Stimulated activated CD4-positive, alpha-beta T cell treated with anti-CD3 and anti-CD28 coated beads, TNF-alpha, amount 100 ng/mL, for 4 hours (primary cell): Measurements from ENCODE around the gene IGFBP3.
"Not testable (repeated sequence)": the region's sequence is repeated elsewhere in the genome, so short reads cannot be mapped to it uniquely, and the experiment has no call there.

Experiments used
- DNase-seq, 3 experiments: peaks; one replicate each; pipeline ENCODE4 v3.0.0-alpha.2; 2020; ENCODE audit warnings: low read depth in 3 of 3

Gene IGFBP3, protein sequence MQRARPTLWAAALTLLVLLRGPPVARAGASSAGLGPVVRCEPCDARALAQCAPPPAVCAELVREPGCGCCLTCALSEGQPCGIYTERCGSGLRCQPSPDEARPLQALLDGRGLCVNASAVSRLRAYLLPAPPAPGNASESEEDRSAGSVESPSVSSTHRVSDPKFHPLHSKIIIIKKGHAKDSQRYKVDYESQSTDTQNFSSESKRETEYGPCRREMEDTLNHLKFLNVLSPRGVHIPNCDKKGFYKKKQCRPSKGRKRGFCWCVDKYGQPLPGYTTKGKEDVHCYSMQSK

DNA sequence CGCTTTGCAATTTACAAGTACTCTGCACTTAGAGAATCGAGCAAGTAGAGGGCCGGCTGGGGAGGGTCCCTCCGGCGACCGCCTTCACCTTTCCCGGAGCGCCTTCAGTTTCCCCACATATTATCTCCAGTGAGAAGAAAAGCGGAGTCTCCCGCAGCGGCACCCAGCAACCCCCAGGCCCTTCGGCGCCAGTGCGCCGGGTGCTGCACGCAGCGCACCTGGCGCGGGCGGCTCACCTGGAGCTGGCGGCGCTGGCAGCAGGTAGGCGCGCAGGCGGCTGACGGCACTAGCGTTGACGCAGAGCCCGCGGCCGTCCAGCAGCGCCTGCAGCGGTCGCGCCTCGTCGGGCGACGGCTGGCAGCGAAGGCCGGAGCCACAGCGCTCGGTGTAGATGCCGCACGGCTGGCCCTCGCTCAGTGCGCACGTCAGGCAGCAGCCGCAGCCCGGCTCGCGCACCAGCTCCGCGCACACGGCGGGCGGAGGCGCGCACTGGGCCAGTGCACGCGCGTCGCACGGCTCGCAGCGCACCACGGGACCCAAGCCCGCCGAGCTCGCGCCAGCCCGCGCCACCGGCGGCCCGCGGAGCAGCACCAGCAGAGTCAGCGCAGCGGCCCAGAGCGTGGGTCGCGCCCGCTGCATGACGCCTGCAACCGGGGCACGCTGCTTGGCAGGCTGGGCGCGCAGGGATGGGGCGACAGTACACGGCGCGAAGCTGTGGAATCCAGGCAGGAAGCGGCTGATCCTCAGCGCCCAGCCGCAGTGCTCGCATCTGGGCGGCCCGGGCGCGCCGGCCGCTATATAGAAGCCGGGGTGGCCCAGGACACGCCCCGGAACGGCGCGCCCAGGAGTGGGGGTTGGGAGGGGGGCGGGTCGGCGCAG is at the start of gene IGFBP3:
IGFBP3 (minus strand) TSS at position 771 of the 879 bp plus-strand sequence; CDS start at position 639, 132 bp downstream.
- no peak for DNase-seq

DNA sequence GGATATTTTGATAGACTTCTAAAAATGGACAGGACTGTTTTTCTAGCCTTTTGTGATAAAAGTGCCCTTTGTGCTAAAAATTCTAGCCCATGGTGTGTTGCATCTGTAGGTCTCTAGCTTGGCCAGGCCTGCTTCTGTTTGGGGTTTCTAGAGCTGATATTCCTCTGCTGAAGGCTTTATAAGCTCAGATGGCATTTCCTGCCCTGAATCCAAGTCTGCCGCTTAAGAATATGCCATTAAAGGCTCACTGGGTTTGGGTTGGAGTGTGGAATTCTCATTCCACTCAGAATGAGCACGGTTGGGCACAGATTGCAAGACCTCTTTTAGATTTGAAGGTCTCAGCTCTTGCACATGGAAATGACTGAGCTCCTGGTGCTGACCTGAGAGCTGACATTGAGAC is 49.4 kb upstream of the IGFBP3 start:
- no peak for DNase-seq

DNA sequence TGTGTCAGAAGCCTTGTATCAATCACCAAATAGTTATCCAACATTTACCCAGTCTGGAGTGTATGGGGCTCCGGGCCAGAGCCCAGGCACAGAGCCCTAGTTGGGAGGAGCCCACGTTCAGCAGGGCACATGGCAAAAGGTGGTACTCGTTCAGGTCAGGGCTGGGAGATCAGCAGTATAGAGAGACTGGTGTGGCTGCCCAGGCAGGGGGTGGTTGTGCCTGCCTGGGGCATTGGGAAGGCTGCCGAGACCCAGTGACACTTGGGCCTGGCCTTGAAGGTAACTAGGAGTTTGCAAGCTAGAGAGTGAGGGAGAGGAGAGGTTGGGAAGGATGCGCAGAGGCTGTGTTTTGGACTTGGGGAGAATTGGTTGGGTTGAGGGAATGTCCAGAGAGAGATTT is 48.9 kb upstream of the IGFBP3 start:
- no peak for DNase-seq

DNA sequence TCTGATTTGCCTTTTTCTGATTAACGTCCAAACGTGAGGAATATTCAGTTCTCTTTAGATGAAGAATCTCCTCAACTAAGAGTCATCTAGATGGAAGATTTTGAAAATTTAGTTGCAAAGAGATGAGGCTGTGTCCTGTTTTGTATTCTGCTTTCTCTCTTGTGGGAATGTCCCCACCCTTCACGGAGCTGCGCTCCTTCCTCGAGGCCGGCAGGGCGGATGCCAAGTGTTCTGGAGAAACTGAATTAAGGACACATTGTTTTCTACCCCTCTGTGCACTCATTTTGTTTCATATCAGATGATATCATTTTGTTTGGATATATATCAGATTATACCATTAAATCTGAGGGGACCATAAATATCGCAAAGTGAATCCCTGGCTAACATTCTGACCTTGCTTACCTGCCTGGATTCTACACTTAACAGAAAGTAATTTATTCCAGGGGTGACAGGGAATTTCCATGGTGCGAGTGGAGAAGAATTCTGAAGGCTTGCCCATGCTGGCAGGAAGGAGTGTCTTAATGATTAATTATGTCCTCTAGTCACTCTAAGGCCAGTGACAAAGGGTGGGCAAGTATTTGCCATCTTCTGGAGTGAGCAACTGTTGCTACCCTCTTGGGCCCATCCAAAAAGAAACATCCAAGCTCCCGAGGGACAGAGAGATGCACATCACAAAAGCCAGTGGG is 47.9 kb upstream of the IGFBP3 start:
- no peak for DNase-seq

DNA sequence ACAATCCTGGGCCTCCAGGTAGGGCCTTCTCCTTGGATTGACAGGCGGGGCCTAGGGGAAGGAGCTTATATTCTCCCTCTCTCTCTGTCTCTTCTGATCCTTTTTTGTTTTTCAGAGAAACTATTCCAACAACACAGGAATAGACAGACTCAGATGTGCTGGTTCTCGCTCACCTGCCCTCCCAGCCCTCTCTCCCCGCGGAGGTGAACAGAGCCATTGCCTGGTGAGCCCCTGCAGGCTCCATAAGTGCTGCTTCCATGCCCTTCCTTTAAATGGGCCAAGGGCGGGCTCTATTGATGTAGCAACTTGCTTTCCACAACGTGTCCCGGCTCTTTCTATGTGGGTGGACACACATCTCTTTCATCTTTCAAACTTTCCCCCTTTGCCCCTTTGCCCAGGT is 47.2 kb upstream of the IGFBP3 start:
- DNase-seq = no peak

DNA sequence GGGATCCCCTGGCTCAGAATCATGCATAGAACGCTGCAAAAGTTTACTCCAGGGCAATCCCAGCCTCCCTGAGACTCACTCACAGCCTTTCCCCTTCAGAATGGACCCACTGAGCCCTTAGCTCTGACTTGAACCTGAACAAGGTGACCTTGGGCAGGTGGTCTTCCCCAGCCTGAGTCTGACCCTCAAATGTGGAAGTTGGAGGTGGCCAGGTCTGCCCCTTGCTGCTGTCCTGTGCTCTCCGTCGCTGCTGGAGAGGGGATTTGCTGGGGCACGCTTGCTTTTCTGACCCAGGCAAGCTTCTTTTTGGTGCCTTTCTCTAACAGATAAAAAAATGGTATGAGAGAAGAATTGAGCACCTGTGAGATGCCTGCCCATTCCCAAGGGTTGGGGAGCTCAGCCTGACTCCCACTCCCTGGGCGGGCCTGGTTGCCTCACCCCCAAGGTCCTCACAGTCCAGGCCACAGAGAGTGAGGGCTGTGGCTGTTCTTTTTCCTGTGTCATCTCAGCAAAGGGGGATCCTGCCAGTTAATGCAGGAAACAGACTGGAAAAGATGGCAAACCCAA is 46.6 kb upstream of the IGFBP3 start:
- DNase-seq = no peak

DNA sequence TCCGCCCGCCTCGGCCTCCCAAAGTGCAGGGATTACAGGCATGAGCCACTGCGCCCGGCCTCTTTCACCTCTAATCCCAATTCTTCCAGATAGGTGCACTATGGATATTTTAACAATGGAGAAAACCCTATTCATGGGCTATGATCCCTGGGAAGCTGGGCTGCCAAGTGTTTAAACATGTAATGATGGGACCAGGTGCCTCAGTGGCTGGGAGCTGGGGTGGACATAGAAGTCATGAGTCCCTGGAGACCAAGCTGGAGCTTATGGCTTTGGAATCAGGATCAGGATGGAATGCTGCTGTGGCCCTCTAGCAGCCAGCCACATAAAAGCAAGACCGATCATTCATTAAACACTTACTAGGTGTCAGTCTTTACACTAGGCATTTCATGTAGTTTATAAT is 41.8 kb upstream of the IGFBP3 start:
- DNase-seq = no peak

DNA sequence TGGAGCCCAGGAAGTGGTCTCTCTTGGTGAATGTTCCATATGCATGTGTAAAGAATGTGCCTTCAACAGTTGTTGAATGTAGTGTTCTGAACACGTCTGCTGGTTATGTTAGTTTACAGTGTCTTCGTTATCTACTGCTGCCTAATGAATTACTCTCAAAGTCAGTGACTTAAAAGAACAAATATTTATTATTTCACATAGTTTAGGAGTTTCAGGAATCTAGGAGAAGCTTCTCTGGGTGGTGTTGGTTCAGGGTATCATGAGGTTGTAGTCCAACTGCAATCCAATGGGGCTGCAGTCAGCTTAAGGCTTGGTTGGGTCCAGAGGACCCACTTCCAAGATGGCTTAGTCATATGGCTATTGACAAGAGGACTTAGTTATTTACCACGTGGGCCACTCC is 36.6 kb upstream of the IGFBP3 start:
- no peak for DNase-seq

DNA sequence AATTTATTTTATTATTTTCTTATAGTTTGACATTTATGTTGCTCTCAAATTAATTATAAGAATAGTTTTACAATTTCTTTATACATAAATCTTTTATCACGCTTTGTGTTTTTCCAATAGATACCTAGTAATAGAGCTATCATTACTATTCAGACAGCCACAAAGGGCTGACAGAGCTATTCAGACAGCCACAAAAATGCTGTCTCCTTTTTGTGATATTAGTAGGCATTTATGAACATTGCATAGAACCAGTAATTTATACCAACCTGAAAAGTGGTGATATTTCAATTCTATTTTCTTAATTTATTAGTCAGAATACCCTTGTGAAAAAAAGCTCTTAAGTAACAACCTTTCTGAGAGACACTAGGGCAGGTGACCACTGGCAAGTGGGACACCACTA is 34.2 kb upstream of the IGFBP3 start:
- no peak for DNase-seq

DNA sequence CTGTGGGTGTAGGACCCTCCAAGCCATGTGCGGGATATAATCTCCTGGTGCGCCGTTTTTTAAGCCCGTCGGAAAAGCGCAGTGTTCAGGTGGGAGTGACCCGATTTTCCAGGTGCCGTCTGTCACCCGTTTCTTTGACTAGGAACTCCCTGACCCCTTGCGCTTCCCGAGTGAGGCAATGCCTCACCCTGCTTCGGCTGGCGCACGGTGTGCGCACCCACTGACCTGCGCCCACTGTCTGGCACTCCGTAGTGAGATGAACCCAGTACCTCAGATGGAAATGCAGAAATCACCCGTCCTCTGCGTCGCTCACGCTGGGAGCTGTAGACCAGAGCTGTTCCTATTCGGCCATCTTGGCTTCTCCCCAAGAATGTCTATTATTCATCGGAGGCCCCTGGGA is 32.0 kb upstream of the IGFBP3 start:
- DNase-seq = not testable (repeated sequence)

DNA sequence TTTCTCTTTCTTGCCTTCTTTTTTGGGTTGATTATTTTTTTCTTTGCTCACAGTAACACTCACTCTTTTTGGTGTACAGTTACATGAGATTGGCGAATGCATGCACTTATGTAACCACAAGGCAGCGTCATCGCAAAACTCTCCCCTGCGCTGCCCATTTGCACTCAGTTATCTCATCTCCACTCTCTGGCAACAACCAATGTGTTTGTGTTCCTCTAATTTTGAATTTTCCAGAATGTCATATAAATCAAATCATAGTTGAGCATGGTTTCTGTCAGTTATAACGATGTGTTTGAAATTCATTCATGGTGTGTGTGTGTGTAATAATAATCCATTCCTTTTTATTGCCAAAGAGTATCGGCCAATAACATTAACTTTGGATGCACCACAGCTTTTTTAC is 23.0 kb upstream of the IGFBP3 start:
- no peak for DNase-seq

DNA sequence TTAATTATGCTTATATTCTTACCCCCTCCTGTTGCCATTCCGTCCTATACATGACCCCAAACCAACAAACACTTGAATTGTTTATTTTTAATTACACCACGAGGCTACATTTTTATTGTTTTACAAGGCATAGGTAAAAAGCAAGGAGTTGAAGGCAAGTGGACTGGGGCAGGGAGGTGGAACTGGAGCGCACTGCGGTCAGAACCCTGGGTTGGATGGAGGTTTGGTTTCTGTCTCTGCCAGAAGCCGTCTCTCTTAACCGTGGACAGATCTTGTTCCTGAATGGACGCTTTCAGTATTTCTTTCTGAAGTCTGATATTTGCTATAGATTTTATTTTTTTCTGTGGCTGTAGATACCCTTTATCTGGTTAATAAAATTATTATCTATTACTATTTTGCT is 19.9 kb upstream of the IGFBP3 start:
- no peak for DNase-seq

DNA sequence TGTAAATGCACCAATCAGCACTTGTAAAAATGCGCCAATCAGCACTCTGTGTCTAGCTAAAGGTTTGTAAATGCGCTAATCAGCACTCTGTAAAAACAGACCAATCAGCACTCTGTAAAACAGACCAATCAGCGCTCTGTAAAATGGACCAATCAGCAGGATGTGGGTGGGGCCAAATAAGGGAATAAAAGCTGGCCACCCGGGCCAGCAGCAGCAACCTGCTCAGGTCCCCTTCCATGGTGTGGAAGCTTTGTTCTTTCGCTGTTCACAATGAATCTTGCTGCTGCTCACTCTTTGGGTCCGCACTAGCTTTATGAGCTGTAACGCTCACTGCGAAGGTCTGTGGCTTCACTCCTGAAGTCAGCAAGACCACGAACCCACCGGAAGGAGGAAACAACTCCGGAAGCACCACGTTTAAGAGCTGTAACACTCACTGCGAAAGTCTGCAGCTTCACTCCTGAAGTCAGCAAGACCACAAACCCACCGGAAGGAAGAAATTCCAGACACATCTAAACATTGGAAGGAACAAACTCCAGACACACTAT is 19.2 kb upstream of the IGFBP3 start:
- not testable (repeated sequence) for DNase-seq

DNA sequence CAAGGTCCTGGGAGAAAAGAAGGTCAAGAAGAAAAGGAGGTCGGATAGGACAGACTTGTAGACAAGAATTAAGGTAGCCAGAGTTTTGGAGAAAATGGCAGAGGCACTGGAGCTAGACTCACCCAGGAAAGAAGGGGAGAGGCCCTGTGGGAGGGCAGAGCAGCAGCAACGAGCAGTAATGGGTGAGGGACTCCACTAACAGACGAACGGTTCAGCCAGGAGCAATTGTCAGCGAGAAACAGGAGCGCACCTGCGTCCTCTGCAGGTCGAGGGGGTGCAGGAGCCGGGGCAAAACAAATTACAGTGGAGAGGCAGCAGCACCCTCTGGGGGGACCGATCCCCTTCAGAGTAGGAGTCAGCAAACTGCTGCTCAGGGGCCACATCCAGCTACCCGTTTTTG is 18.5 kb upstream of the IGFBP3 start:
- no peak for DNase-seq

DNA sequence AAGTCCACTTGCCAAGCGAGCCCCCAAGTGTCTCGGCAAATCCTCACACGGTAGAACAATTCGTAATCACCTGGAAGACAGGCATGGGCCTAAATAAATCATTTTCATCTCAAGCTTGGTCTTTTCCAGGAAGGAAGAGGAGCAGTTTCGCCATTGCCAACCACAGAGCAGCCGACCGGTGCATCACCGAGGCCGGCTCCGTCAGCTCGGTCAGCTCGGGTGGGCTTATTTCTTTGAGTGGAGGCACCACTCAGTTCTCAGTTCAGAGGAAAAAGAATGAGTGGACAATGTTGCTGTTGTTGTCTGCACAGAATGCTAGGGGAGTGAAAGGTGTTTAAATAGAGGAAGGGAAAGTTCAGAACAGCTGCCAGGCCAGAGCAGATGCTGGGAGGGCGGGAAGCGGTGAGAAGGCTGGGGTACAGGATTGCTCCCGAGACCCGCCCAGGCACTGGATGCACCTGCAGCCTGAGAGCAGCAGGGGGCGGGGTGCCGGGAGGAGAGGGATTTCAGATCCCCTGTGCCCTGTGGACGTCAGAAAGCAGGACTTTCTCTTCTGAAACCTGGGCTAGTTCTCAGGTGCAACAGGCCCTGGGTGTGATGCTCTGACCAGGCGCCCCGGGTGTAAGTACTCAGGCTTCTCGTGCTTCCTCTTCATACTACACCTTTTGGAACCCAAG is 17.7 kb upstream of the IGFBP3 start:
- DNase-seq = no peak

DNA sequence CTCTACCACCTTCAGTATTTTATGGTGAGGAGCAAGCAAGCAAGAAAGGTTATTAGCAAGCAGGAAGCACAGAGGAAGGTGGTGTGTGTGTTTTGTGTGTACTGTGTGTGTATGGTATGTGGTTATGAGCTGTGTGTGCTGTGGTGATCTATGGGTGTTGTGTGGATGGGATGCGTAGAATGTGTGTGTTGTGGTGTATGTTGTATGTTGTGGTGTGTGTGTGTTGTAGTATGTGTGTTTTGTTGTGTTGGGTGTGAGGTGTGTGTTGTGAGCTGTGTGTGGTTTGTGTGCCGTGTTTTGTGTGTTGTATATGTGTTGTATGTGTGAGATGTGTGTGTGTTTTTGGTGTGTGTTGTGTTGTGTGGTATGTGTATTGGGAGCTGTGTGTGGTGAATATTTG is 16.8 kb upstream of the IGFBP3 start:
- DNase-seq = no peak

DNA sequence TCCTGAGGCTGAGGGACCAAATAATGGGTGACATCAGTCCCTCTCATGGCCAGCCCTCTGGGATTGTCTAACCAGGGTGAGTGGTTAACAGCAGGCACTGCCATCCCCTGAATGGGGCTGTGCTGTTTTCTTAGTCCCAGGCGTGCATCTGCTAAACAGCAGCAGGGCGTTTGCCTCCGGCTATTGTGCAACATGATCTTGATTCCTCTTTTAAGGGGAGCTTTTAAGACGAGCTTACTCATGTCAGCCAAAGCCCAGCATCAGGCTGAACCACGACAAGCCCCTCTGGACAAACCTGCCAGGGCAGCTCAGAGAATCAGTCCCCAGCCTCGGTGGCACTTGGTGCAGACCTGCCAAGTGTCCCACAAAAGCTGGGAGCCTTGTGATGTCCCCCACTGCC is 16.2 kb upstream of the IGFBP3 start:
- DNase-seq = no peak

DNA sequence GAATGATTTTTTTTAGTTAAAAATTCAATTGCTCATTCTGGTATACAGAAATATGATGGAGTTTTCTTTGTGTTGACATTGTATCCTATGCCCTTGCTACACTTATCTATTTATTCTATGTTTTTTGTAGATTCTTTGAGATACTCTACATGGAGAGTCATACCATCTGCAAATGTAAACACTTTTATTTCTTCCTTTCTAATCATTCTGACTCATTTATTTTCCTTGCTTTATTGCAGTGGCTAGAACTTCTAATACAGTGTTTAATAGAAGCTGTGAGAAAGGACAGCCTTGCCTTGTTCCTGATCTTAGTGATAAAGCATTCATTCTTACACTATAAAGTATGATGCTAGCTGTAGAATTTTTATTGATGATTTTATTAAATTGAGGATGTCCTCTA is 9.9 kb upstream of the IGFBP3 start:
- no peak for DNase-seq

DNA sequence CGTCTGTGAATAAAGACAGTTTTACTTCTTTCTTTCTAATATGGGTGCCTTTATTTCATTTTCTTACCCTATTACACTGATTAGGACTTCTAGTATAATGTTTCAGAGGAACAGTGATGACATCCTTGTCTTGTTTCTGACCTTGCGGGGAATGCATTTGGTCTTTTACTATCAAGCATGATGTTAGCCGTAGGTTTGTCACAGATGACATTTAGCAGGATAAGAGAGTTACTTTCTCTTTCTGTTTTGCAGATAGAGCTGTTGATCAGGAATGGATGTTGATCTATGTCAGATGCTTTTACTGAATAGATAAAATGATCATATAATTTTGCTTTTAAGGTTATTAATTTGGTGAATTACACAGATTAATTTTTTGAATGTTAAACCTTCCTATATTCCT is 6.6 kb upstream of the IGFBP3 start:
- no peak for DNase-seq

DNA sequence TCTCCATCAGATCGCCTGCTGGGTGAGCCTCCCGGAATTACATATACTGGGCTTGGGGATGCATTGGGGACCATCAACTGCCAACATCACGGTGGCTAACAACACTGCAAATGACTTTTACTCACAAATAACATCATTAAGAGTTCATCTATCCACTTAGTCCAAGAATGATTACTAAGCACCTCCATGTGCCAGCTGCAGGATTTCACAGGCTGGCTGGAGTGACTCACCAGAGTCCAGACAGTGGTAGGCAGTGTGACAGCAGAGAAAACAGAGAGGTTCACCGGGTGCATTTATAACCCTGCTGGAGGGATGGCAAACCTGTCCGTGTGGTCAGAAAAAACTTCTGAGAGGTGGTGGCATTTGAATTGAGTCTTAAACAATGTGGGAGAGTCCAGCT is 3.2 kb upstream of the IGFBP3 start:
- no peak for DNase-seq

DNA sequence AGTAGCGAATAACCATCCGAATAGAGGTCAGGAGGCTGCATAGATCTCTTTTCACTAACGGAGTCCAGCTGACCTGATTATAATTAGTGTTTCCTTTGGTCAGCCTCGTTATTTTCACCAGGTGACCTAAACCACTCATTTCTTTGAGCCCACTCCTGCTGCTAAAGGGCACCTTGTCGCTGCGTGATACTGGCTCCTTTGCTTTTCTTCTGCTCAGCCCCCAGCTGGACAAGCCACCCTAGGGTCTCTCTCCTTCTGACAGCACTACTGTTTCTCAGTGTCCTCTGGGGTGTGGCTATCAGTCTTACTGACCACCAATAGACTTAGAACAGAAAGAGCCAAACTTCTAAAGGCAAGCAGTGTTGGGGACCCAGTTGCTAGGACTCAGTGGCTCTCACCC is 2.7 kb upstream of the IGFBP3 start:
- DNase-seq = no peak
